ENCODE measurements around the gene EEPD1. TPM values are rescaled to one million over a fixed set of nuclear protein-coding genes. Genes with fewer than 3 reads are reported as not detected.

EEPD1 gene
- total and polyA plus RNA-seq, 2 donors (not counting 3 experiments of a cell fraction or from before 2014, with no cell fraction given) = 0.40 to 0.42 TPM

DNA sequence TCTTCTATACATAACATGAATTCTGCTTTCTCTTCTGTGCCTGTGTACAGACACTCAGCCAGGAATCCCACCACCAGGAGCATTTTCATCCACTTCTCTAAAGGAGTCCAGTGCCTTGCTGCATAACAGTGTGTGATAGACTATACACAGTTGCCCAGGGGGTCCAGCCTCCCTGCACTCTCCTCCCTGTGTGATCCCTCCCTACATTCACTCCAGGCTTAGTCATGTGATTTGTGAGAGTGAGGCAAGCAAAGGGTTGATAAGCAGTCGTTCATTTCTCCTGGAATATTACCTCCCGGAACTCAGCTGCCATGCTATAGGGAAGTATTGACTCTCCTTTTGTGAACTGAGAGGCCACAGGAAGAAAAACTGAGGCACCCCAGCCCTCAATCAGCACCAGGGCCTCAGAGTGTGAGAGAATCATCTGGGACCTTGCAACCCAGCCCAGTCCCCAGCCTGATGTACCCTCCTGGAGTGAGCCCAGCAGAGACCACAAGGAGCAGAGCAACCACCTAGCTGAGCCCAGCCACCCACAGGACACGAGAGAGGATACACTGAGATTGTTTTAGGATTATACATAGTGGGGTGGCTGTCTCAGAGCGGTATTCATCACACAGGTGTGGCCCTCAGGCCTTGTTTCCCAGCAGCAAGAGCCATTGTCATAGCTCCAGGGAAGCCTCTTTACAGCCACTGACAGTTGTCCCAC lies 45.0 kb upstream of the EEPD1 start:
- Histone ChIP-seq H3K27me3 (ENCODE audit: control insufficient read depth in 2 of 2, insufficient read depth in 2 of 2, low read length in 2 of 2) (peaks cover 0 to 1% of the 10 kb centered on the region in 2 experiments), H3K4me1 (ENCODE audit: control insufficient read depth, extremely low read depth, insufficient read depth, low read length) (no peaks in the 10 kb centered on the region), H3K4me3 (replicated peaks in 1 of 3; ENCODE audit: insufficient read depth in 1 of 3, low read depth in 1 of 3, low read length in 3 of 3) (no peak overlapping the region), H3K9ac (replicated peaks; ENCODE audit: extremely low read depth, insufficient read depth, low read length) (no peak overlapping the region), H3K36me3 (ENCODE audit: control insufficient read depth in 2 of 2, extremely low read depth in 1 of 2, insufficient read depth in 2 of 2, low read length in 2 of 2) (no peaks in the 10 kb centered on the region), H3K9me3 (replicated peaks; ENCODE audit: control insufficient read depth, insufficient read depth, low read length) (no peaks in the 10 kb centered on the region), H3K27ac (ENCODE audit: insufficient read depth, low read depth, low read length) (no peak overlapping the region), H3K79me2 (ENCODE audit: control insufficient read depth, insufficient read depth, low read length) (no peaks in the 10 kb centered on the region), H2AFZ (ENCODE audit: low read depth, low read length) (no peak overlapping the region), H3K4me2 (ENCODE audit: insufficient read depth, low read length) (no peak overlapping the region), H3K9me1 (replicated peaks; ENCODE audit: control insufficient read depth, extremely low read depth, insufficient read depth, low read length) (no peaks in the 10 kb centered on the region), H4K20me1 (replicated peaks; ENCODE audit: control insufficient read depth, extremely low read depth, insufficient read depth, low read length) (no peaks in the 10 kb centered on the region)
- no TSS peak for BruUV-seq (replicated peaks)
- intact Hi-C loops (cut with micrococcal nuclease) (no loop called here), dilution Hi-C loops (cut with MboI; ENCODE audit: extremely low pct_ligation_motif_present, low sequenced_read_pairs) (no loop called here)
- POLR2A ChIA-PET = no interaction called here
- CTCF ChIA-PET = no interaction called here
- no peak for DNase-seq (ENCODE audit: low read depth, low spot score)
- no peak for FAIRE-seq
- TF ChIP-seq MYC (IDR thresholded peaks at IDR 0.05; ENCODE audit: low read depth, low read length) = no peak
- no peak for TF ChIP-seq FOS (IDR thresholded peaks at IDR 0.05; ENCODE audit: borderline replicate concordance, insufficient read depth, low read length)
- TF ChIP-seq POLR2A (IDR thresholded peaks at IDR 0.05; ENCODE audit: low read depth, low read length) = no peak
- TF ChIP-seq, protein P1, sequence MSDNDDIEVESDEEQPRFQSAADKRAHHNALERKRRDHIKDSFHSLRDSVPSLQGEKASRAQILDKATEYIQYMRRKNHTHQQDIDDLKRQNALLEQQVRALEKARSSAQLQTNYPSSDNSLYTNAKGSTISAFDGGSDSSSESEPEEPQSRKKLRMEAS (IDR thresholded peaks at IDR 0.05; ENCODE audit: insufficient read depth, insufficient read length) = no peak
- TF ChIP-seq EZH2 (IDR thresholded peaks at IDR 0.05; ENCODE audit: borderline replicate concordance, low read depth, low read length, severe bottlenecking) = no peak
- TF ChIP-seq, protein P2, sequence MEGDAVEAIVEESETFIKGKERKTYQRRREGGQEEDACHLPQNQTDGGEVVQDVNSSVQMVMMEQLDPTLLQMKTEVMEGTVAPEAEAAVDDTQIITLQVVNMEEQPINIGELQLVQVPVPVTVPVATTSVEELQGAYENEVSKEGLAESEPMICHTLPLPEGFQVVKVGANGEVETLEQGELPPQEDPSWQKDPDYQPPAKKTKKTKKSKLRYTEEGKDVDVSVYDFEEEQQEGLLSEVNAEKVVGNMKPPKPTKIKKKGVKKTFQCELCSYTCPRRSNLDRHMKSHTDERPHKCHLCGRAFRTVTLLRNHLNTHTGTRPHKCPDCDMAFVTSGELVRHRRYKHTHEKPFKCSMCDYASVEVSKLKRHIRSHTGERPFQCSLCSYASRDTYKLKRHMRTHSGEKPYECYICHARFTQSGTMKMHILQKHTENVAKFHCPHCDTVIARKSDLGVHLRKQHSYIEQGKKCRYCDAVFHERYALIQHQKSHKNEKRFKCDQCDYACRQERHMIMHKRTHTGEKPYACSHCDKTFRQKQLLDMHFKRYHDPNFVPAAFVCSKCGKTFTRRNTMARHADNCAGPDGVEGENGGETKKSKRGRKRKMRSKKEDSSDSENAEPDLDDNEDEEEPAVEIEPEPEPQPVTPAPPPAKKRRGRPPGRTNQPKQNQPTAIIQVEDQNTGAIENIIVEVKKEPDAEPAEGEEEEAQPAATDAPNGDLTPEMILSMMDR (IDR thresholded peaks at IDR 0.05; ENCODE audit: extremely low read depth in 1 of 2, insufficient read depth in 1 of 2, low read depth in 1 of 2, low read length in 2 of 2) = no peak
- no peak for TF ChIP-seq JUN (IDR thresholded peaks at IDR 0.05; ENCODE audit: borderline replicate concordance, insufficient read depth, insufficient read length, low read depth)
